BE2C (cell line): ENCODE data around the gene SEC14L6.

Experiments
- DNase-seq: peaks from one replicate; pipeline ENCODE4 v3.0.0-alpha.2; 2020
- H3K27me3 ChIP-seq: fragments of 250-450 bp; sonication (Bioruptor Pico); 2 replicates; pipeline ENCODE4 v1.5.1; 2020; ENCODE audit warnings: mild to moderate bottlenecking
- H3K36me3 ChIP-seq: fragments of 250-450 bp; sonication (Bioruptor Pico); 2 replicates; pipeline ENCODE4 v1.5.1; 2020; ENCODE audit warnings: mild to moderate bottlenecking
- H3K4me1 ChIP-seq: fragments of 250-450 bp; sonication (Bioruptor Pico); 2 replicates; pipeline ENCODE4 v1.5.1; 2020
- H3K4me3 ChIP-seq: 2 replicates; pipeline ENCODE4 v1.5.1; 2011; ENCODE audit warnings: low read depth, low read length
- H3K9me3 ChIP-seq: fragments of 250-450 bp; sonication (Bioruptor Pico); 2 replicates; pipeline ENCODE4 v1.5.1; 2020
- CTCF ChIP-seq: IDR thresholded peaks from 2 replicates; pipeline ENCODE4 v1.5.1; 2012; ENCODE audit warnings: mild to moderate bottlenecking, low read depth, low read length

SEC14L6 gene

GRCh38 chr22:30537083-30537731 is 9.3 kb downstream of the SEC14L6 start:
- no peaks in the 10 kb centered on the region for H3K36me3 ChIP-seq
- H3K4me1 ChIP-seq, result no peaks in the 10 kb centered on the region
- H3K9me3 ChIP-seq, result no peaks in the 10 kb centered on the region
- no peak overlapping the region for H3K4me3 ChIP-seq
- DNase-seq, result no peak
- no peak for TF ChIP-seq CTCF
- peaks cover 11% of the 10 kb centered on the region for H3K27me3 ChIP-seq

GRCh38 chr22:30535182-30535581 is 11.4 kb downstream of the SEC14L6 start:
- Histone ChIP-seq H3K4me1 (no peaks in the 10 kb centered on the region), H3K4me3 (no peak overlapping the region), H3K36me3 (no peaks in the 10 kb centered on the region), H3K27me3 (no peaks in the 10 kb centered on the region), H3K9me3 (no peaks in the 10 kb centered on the region)
- DNase-seq, result no peak
- TF ChIP-seq CTCF, result no peak

- Histone ChIP-seq H3K4me1 (no peaks in the 10 kb centered on the region), H3K9me3 (no peaks in the 10 kb centered on the region), H3K27me3 (no peaks in the 10 kb centered on the region), H3K4me3 (no peak overlapping the region), H3K36me3 (no peaks in the 10 kb centered on the region)
- no peak for TF ChIP-seq CTCF
- DNase-seq, result no peak
These were observed 14.6 kb downstream of the SEC14L6 start for GRCh38 chr22:30531651-30532608.

- H3K36me3 ChIP-seq, result no peaks in the 10 kb centered on the region
- no peak overlapping the region for H3K4me3 ChIP-seq
- no peak for TF ChIP-seq CTCF
- no peaks in the 10 kb centered on the region for H3K4me1 ChIP-seq
- H3K9me3 ChIP-seq, result no peaks in the 10 kb centered on the region
- DNase-seq, result no peak
- H3K27me3 ChIP-seq, result no peaks in the 10 kb centered on the region
These were observed 19.9 kb downstream of the SEC14L6 start for GRCh38 chr22:30526656-30527055.

GRCh38 chr22:30523646-30524489 is 22.7 kb downstream of the SEC14L6 start:
- no peak for TF ChIP-seq CTCF
- H3K4me1 ChIP-seq, result no peaks in the 10 kb centered on the region
- DNase-seq, result no peak

More at GRCh38 chr22:30523646-30524489, 22.7 kb downstream of the SEC14L6 start:
- Histone ChIP-seq H3K9me3 (no peaks in the 10 kb centered on the region), H3K27me3 (no peaks in the 10 kb centered on the region), H3K4me3 (no peak overlapping the region), H3K36me3 (no peaks in the 10 kb centered on the region)
